GM12865 (cell line): ENCODE data around the gene CBY3.
"Not testable (repeated sequence)": the region's sequence is repeated elsewhere in the genome, so short reads cannot be mapped to it uniquely, and the experiment has no call there.

Source experiments
- DNase-seq: peaks from one replicate; pipeline ENCODE4 v3.0.0; 2010; ENCODE audit warnings: low read depth
- H3K4me3 ChIP-seq: 2 replicates; pipeline ENCODE4 v1.5.1; 2011; ENCODE audit warnings: mild to moderate bottlenecking, low read depth, low read length, control low read depth
- TF ChIP-seq, protein P1 (sequence below): IDR thresholded peaks from 2 replicates; pipeline ENCODE4 v1.5.1; 2011; ENCODE audit warnings: low read length, control low read depth, low read depth, inconsistent platforms; ENCODE audit not compliant: insufficient read depth; ENCODE audit errors: missing control alignments

The CBY3 gene

DNA sequence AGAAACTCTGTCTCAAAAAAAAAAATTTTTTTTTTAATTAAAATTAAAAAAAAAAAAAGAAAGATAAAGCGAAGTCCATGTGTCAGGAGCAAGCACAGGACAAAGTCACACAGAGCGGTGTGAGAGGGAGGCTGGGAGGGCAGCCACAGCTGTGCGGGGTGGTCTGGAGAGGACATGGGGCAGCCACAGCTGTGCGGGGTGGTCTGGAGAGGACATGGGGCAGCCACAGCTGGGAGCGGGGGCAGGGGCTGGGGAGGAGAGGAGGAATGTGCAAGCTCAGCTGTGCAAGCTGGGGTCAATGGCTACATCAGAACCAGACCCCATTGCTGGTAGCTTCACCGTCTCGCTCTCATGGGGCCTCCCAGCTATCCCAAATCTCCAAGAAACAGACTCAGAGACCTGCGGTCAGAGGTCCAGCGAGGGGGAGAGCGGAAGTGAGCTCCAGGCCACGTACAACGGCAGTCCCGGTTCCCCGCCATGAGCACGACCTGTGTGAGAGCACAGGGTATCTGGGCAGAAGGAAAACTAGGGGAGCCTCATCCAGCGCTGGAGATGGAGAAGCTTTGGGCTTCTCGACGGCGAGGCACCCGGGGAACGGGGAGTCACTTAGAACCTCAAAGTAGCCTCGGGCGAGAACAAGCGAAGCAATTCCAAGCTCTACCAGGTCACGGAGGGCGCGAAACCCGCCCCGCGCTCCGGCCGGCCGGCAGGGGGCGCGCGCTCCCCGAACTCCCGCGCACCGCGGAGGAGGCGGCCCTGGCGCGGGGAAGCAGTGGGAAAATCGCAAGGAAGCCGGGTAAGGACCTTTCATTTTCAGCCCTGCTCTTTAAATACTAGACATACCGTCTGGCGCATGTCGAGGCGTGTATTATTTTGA lies 23.3 kb downstream of the CBY3 start:
- not testable (repeated sequence) for DNase-seq
- H3K4me3 ChIP-seq = peak overlapping the region; percentile 49

DNA sequence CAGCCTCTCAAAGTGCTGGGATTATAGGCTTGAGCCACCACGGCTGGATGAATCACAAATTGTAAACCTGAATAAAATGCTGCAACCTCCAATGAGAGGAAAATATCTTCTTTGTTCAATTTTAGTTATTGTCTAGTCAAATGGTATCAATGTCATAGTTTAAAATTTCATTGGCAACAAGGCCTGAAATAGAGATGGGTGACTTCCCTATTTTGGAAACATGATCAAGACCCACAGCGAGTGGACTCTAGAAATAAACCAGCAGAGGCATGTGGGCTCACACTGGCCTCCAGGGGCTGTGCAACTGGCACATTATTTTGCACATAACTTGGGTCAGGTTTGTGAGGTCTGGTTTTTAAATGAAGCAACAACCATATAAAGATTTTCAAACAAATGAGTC lies 27.7 kb downstream of the CBY3 start:
- not testable (repeated sequence) for DNase-seq, H3K4me3 ChIP-seq

DNA sequence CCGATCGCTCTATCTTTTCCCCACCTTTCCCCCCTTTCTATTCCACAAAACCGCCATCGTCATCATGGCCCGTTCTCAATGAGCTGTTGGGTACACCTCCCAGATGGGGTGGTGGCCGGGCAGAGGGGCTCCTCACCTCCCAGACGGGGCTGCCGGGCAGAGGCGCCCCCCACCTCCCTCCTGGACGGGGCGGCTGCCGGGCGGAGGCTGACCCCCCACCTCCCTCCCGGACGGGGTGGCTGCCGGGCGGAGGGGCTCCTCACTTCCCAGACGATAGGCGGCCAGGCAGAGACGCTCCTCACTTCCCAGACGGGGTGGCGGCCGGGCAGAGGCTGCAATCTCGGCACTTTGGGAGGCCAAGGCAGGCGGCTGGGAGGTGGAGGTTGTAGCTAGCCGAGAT lies 30.6 kb downstream of the CBY3 start:
- DNase-seq, H3K4me3 ChIP-seq: not testable (repeated sequence)

DNA sequence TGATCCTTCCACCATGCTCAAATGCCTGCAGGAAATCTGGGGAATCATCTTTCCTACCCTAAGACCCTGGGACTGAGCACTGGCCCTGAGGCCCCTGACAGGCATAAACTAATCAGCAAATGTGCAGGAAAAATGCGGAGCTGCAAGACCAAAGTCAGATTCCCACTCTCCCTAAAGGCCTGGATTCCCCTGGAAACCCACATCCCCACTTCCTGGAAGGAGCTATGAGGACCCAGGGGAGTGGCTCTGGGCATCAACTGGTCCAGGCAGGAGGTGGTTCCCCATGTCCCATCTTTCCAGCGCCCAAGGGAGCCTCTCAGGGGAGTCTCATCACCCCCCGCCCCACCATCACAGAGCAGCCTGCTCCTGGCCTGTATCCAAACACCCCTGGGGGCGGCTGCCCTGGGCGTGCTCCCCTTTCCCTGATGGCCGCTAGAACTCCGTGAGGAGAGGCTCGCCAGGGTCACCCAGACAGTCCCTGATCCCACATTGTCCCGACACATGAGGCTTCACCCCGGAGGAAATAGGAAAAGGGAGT lies 31.6 kb downstream of the CBY3 start:
- DNase-seq, H3K4me3 ChIP-seq: not testable (repeated sequence)

DNA sequence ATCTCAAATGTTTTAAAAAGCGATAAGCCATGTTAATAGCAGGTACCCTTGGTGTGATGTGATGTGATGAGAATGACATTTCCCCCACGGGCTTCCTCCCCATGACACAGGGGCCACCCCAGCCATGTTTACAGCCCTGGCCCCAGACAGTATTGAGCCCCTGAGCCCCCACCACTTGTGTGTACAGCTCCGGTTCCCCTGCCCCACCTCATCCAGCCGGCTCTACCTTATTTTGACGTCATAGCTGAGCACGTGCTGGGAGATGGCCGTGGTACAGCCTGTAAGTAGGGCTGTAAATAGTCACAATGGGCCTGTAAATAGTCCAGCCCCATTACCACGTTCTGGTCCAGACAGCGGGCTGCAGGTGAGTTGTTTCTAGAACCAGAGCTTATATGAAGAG lies 32.4 kb downstream of the CBY3 start:
- DNase-seq = no peak
- H3K4me3 ChIP-seq = no peak overlapping the region
- TF ChIP-seq, protein P1, sequence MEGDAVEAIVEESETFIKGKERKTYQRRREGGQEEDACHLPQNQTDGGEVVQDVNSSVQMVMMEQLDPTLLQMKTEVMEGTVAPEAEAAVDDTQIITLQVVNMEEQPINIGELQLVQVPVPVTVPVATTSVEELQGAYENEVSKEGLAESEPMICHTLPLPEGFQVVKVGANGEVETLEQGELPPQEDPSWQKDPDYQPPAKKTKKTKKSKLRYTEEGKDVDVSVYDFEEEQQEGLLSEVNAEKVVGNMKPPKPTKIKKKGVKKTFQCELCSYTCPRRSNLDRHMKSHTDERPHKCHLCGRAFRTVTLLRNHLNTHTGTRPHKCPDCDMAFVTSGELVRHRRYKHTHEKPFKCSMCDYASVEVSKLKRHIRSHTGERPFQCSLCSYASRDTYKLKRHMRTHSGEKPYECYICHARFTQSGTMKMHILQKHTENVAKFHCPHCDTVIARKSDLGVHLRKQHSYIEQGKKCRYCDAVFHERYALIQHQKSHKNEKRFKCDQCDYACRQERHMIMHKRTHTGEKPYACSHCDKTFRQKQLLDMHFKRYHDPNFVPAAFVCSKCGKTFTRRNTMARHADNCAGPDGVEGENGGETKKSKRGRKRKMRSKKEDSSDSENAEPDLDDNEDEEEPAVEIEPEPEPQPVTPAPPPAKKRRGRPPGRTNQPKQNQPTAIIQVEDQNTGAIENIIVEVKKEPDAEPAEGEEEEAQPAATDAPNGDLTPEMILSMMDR = no peak

DNA sequence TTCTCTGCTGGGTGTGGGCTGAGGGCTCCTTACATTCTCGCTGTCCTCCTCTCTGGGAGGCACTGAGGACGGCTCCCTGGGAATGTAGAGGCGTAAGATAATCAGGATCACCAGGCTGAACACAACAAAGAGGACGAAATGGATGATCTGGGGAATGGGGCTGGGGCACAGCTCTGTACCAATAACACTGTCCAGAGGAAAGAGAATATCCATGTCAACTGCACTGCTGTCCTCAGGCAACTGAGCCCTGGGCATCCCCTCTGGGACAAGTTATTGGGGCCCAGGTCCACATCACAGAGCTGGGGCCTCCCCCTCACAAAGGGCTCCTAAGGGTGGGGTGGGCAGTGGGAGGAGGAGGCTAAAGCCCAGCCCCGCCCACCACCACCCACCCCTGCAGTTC lies 36.1 kb downstream of the CBY3 start:
- not testable (repeated sequence) for DNase-seq, H3K4me3 ChIP-seq

DNA sequence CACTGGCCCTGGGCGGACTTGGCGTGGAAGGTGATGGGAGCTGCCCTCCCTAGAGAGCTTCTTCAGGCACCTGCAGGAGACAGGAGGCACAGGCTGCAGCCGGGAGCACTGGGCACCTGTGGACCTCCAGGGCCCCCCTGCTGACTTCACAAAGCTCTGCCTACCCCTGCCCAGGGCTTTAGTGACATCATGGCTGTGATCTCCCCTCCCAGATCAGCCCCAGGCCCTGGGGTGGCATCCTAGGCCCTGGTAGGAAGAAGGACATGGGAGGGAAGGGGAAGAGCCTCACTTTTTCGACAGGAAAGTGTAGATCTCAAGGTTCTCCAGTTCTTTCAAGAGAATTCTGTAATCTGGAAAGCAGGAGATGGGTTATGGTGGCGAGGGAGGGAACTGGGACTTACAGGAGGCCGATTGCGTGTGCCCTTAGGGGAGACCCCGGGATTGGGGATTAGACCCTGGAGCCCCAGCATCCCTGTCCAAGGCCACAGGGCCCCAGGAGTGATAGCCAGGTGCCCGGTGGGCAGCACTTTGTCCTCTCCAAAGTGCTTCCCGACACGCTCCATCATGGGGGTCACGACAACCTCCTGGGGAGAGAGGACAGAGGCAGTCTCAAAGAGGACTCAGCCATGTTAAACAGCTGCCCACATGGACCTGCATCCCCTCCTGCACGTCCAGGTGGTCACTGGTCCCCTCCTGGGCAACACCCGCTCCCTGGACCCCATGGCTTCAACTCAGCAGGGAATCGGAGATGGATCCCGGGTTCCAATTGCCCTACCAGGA lies 37.5 kb downstream of the CBY3 start:
- H3K4me3 ChIP-seq, DNase-seq: not testable (repeated sequence)

DNA sequence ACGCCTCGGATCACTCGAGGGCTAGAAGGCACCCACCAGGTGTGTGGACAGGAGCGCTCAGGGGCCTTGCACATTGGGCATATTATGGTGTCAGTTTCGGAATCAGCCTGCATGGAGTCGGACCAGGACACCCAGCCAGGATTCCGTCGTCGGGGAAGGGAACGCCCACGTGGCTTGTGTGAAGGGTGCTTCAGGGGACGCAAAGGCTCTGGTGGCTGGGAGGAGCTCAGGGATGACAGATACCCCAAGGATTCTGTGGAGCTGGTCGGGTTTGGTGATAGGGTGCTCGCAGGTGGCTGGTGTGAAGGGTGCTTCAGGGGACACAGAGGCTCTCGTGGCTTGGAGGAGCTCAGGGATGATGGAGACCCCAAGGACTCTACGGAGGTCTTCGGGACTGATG lies 38.2 kb downstream of the CBY3 start:
- not testable (repeated sequence) for H3K4me3 ChIP-seq, DNase-seq

DNA sequence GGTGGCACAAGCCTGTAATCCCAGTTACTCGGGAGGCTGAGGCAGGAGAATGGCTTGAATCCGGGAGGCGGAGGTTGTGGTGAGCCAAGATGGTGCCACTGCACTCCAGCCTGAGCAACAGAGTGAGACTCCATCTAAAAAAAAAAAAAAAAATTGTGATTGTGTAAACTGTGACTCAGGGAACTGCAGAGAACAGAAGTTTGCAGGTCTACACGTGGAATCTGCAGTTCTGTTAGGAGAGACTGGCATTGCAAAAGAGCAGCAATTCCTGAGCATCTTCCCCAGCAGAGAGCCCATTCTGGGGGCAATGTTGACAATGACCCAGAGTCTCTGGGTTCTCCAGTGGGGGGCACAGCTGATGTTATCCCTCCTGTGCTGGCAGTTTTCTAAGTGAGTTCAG lies 39.1 kb downstream of the CBY3 start:
- not testable (repeated sequence) for H3K4me3 ChIP-seq, DNase-seq

DNA sequence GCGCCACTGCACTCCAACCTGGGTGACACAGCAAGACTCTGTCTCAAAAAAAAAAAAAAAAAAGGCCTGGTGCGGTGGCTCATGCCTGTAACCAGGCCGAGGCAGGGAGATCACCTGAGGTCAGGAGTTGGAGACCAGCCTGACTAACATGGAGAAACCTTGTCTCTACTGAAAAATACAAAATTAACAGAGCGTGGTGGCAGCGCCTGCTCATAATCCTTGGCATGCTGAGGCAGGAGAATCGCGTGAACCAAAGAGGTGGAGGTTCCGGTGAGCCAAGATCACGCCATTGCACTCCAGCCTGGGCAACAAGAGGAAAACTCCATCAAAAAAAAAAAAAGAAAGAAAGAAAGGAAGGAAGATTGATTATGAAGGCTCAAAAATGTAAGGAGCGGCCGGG lies 41.5 kb downstream of the CBY3 start:
- not testable (repeated sequence) for H3K4me3 ChIP-seq, DNase-seq

DNA sequence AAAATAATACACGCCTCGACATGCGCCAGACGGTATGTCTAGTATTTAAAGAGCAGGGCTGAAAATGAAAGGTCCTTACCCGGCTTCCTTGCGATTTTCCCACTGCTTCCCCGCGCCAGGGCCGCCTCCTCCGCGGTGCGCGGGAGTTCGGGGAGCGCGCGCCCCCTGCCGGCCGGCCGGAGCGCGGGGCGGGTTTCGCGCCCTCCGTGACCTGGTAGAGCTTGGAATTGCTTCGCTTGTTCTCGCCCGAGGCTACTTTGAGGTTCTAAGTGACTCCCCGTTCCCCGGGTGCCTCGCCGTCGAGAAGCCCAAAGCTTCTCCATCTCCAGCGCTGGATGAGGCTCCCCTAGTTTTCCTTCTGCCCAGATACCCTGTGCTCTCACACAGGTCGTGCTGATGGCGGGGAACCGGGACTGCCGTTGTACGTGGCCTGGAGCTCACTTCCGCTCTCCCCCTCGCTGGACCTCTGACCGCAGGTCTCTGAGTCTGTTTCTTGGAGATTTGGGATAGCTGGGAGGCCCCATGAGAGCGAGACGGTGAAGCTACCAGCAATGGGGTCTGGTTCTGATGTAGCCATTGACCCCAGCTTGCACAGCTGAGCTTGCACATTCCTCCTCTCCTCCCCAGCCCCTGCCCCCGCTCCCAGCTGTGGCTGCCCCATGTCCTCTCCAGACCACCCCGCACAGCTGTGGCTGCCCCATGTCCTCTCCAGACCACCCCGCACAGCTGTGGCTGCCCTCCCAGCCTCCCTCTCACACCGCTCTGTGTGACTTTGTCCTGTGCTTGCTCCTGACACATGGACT lies 46.3 kb downstream of the CBY3 start:
- not testable (repeated sequence) for H3K4me3 ChIP-seq, DNase-seq

DNA sequence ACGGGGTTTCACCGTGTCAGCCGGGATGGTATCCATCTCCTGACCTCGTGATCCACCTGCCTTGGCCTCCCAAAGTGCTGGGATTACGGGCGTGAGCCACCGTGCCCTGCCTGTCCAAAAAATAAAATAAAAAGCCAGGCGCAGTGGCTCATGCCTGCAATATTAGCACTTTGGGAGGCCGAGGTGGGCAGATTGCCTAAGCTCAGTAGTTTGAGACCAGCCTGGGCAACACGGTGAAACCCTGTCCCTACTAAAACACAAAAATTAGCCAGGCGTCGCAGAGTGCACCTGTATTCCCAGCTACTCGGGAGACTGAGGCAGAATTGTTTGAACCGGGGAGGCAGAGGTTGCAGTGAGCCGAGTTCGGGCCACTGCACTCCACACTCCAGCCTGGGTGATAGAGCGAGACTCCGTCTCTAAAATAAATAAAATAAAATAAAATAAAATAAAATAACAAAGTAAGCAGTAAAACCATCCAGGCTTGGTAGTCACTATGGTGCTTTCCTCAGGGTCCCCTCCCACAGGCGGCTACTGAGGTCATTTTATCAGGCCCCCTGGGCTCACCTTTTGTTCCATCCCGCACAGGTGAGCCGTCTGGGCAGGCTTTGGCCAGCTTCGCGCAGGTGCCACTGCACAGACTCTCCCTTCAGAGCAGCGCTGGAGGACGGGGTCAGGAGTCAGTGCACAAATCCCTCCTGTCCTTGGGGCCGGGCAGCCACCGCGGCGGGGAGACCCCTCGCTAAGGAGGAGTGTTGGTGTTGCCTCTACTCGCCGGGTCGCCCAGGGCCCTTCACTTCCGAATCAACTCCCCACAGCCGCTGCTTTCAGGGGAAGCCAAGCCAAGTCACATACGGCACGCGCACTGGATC lies 47.1 kb downstream of the CBY3 start:
- not testable (repeated sequence) for DNase-seq
- peak overlapping the region; percentile 56 for H3K4me3 ChIP-seq
